K562 (cell line): ENCODE results near the gene NFATC1. TPM values are rescaled to one million over a fixed set of nuclear protein-coding genes. Genes with fewer than 3 reads are reported as not detected.

Experiments
- ATAC-seq: fragments of 200-7000 bp; cut with Tn5 transposase; 3 replicates; pipeline ENCODE4 v1.9.1; 2020; ENCODE audit warnings: moderate library complexity
- BruUV-seq: library from RNA; stranded (reverse); fragments of 400-500 nt; replicated peaks from 2 replicates; lab custom pipeline; 2021; lab: Mats Ljungman, UMichigan
- CTCF ChIA-PET: fragments of 300-600 bp; formaldehyde crosslinking; extraction: SDS; loops from one replicate; lab custom pipeline; 2021; ENCODE audit warnings: low intra/inter-chr PET ratio; lab: Yijun Ruan, JAX
- POLR2A ChIA-PET: fragments of 300-600, 350-650 bp; sonication (Branson Sonifier 250); formaldehyde crosslinking; extraction: SDS; loops from one replicate; lab custom pipeline; 2021; ENCODE audit warnings: antibody characterized with exemption, inconsistent platforms; lab: Yijun Ruan, JAX
- DNase-seq, 4 experiments: peaks; one replicate each; pipeline versions ENCODE4 v3.0.0 to v3.0.0-alpha.2; 2011 to 2018; ENCODE audit warnings: low spot score in 3 of 4, mixed read lengths in 3 of 4; ENCODE audit errors: extremely low read depth in 1 of 4
- FAIRE-seq: peaks from 2 replicates; lab custom pipeline; 2011; peaks lifted over from hg19 to GRCh38; lab: Jason Lieb, UNC
- H2AFZ ChIP-seq: 2 replicates; pipeline ENCODE4 v1.6.0; 2011; ENCODE audit warnings: low read depth, low read length, control low read depth, inconsistent platforms
- H3K27ac ChIP-seq: fragments of 200-600 bp; 3 replicates; pipeline ENCODE4 v1.8.0; 2011; ENCODE audit warnings: low read depth, mild to moderate bottlenecking, control low read depth, inconsistent platforms, low read length, moderate library complexity, mixed read lengths; ENCODE audit errors: extremely low read depth
- H3K27me3 ChIP-seq, 2 experiments: fragments of 300-600 bp in 1 of 2; 2 replicates in 1 of 2; 3 replicates in 1 of 2; pipeline versions ENCODE4 v1.6.0 to v1.8.0; 2011; ENCODE audit warnings: inconsistent platforms in 2 of 2, low read length in 2 of 2, mild to moderate bottlenecking in 1 of 2, mixed read lengths in 1 of 2, moderate library complexity in 1 of 2; ENCODE audit not compliant: control insufficient read depth in 2 of 2, insufficient read depth in 2 of 2
- H3K36me3 ChIP-seq: fragments of 300-600 bp; 3 replicates; pipeline ENCODE4 v1.8.0; 2011; ENCODE audit warnings: mild to moderate bottlenecking, low read length, inconsistent platforms; ENCODE audit not compliant: control insufficient read depth, insufficient read depth
- H3K4me1 ChIP-seq, 2 experiments: fragments of 200-600 bp in 1 of 2; replicated peaks in 1 of 2; 2 replicates in 1 of 2; 3 replicates in 1 of 2; pipeline versions ENCODE4 v1.5.1 to v1.8.0; 2011; ENCODE audit warnings: inconsistent platforms in 2 of 2, low read length in 2 of 2, mild to moderate bottlenecking in 1 of 2, mixed read lengths in 1 of 2, moderate library complexity in 1 of 2; ENCODE audit not compliant: control insufficient read depth in 2 of 2, insufficient read depth in 2 of 2
- H3K4me2 ChIP-seq: 2 replicates; pipeline ENCODE4 v1.6.1; 2011; ENCODE audit warnings: low read length, control low read depth, inconsistent platforms, mixed read lengths; ENCODE audit not compliant: insufficient read depth
- H3K4me3 ChIP-seq: fragments of 200-600 bp; sonication (generic), shearing (Covaris generic); 2 replicates; pipeline ENCODE4 v1.5.1; 2016; ENCODE audit warnings: control low read depth, inconsistent platforms
- H3K79me2 ChIP-seq: fragments of 200-600 bp; 3 replicates; pipeline ENCODE4 v1.8.0; 2011; ENCODE audit warnings: low read length, inconsistent platforms; ENCODE audit not compliant: control insufficient read depth, insufficient read depth
- H3K9ac ChIP-seq, 2 experiments: 2 replicates each; pipeline versions ENCODE4 v1.6.0 to v1.6.1; 2011; ENCODE audit warnings: low read depth in 2 of 2, low read length in 2 of 2, control low read depth in 1 of 2, inconsistent platforms in 1 of 2, mild to moderate bottlenecking in 1 of 2, mixed read lengths in 1 of 2; ENCODE audit not compliant: insufficient read depth in 1 of 2
- H3K9me1 ChIP-seq: one replicate; pipeline ENCODE4 v1.6.0; 2011; ENCODE audit warnings: inconsistent platforms, mild to moderate bottlenecking, low read length, moderate library complexity; ENCODE audit not compliant: control insufficient read depth, insufficient read depth
- H3K9me3 ChIP-seq: replicated peaks from 2 replicates; pipeline ENCODE4 v1.5.1; 2011; ENCODE audit warnings: low read depth, low read length, inconsistent platforms; ENCODE audit not compliant: control insufficient read depth, insufficient read depth
- H4K20me1 ChIP-seq: replicated peaks from 2 replicates; pipeline ENCODE4 v1.6.1; 2011; ENCODE audit warnings: low read length, inconsistent platforms, mixed read lengths; ENCODE audit not compliant: control insufficient read depth, insufficient read depth
- BDP1 ChIP-seq: IDR thresholded peaks from 3 replicates; pipeline ENCODE4 v1.6.1; 2011; ENCODE audit not compliant: insufficient read length, insufficient read depth
- CHD4 ChIP-seq: fragments of 200-600 bp; sonication (generic); IDR thresholded peaks from 3 replicates; pipeline ENCODE4 v1.6.1; 2012; ENCODE audit warnings: low read depth, mild to moderate bottlenecking, mixed read lengths, low read length, inconsistent platforms; ENCODE audit not compliant: insufficient read depth, insufficient replicate concordance, poor library complexity, severe bottlenecking
- EGR1 ChIP-seq: fragments of 450-650 bp; conservative IDR thresholded peaks from 2 replicates; pipeline ENCODE4 v1.6.1; 2017; ENCODE audit warnings: mild to moderate bottlenecking
- ERF ChIP-seq: fragments of 450-650 bp; formaldehyde crosslinking; IDR thresholded peaks from 2 replicates; pipeline ENCODE4 v1.4.0; 2020; ENCODE audit warnings: mild to moderate bottlenecking, mixed read lengths
- EWSR1 ChIP-seq: fragments of 450-650 bp; IDR thresholded peaks from 2 replicates; pipeline ENCODE4 v1.6.1; 2018; ENCODE audit warnings: borderline replicate concordance, mild to moderate bottlenecking, low read depth, moderate library complexity; ENCODE audit not compliant: partially characterized antibody
- HCFC1 ChIP-seq: IDR thresholded peaks from 2 replicates; pipeline ENCODE4 v1.6.1; 2012; ENCODE audit warnings: low read depth, low read length, improper control_type of control experiment
- KAT2B ChIP-seq: IDR thresholded peaks from one replicate; pipeline ENCODE4 v1.6.1; 2012; ENCODE audit warnings: low read depth, mild to moderate bottlenecking, control low read depth, inconsistent platforms, low read length, moderate library complexity
- KHSRP ChIP-seq: fragments of 450-650 bp; IDR thresholded peaks from 2 replicates; pipeline ENCODE4 v1.6.1; 2017
- KLF10 ChIP-seq: fragments of 250-450 bp; sonication (Bioruptor Pico); IDR thresholded peaks from 2 replicates; pipeline ENCODE4 v1.6.1; 2021; ENCODE audit warnings: matching md5 sums
- L3MBTL2 ChIP-seq: fragments of 450-650 bp; IDR thresholded peaks from 2 replicates; pipeline ENCODE4 v1.6.1; 2016; ENCODE audit warnings: mild to moderate bottlenecking, moderate library complexity
- MTA2 ChIP-seq: fragments of 450-650 bp; IDR thresholded peaks from 2 replicates; pipeline ENCODE4 v1.6.1; 2016; ENCODE audit warnings: low read depth
- SETDB1 ChIP-seq: IDR thresholded peaks from one replicate; pipeline ENCODE4 v1.6.1; 2012; ENCODE audit warnings: low read length, control low read depth, inconsistent platforms
- SIN3B ChIP-seq: fragments of 450-650 bp; IDR thresholded peaks from 2 replicates; pipeline ENCODE4 v1.6.1; 2017; ENCODE audit warnings: low read depth, mild to moderate bottlenecking, moderate library complexity
- SMARCE1 ChIP-seq: fragments of 450-650 bp; IDR thresholded peaks from 2 replicates; pipeline ENCODE4 v1.7.1; 2016; ENCODE audit warnings: mild to moderate bottlenecking
- TCF15 ChIP-seq: fragments of 250-450 bp; sonication (Bioruptor Pico); IDR thresholded peaks from 2 replicates; pipeline ENCODE4 v1.8.0; 2022; ENCODE audit warnings: moderate library complexity, mild to moderate bottlenecking, inconsistent platforms
- TEAD2 ChIP-seq: fragments of 450-650 bp; IDR thresholded peaks from 2 replicates; pipeline ENCODE4 v1.6.1; 2016; ENCODE audit warnings: missing genetic modification characterization, control low read depth, missing compliant biosample characterization
- WHSC1 ChIP-seq: IDR thresholded peaks from one replicate; pipeline ENCODE4 v1.6.1; 2012; ENCODE audit warnings: low read length, control low read depth, inconsistent platforms
- ZNF121 ChIP-seq: sonication (generic); formaldehyde crosslinking; conservative IDR thresholded peaks from 2 replicates; pipeline ENCODE4 v1.8.0; 2022; ENCODE audit warnings: missing genetic modification reagents
- ZNF212 ChIP-seq: fragments of 450-650 bp; formaldehyde crosslinking; IDR thresholded peaks from 2 replicates; pipeline ENCODE4 v1.4.0; 2020; ENCODE audit warnings: mild to moderate bottlenecking
- ZNF311 ChIP-seq: fragments of 250-450 bp; sonication (Bioruptor Pico); IDR thresholded peaks from 2 replicates; pipeline ENCODE4 v1.4.0; 2020; ENCODE audit warnings: mild to moderate bottlenecking, moderate library complexity
- WGBS: fragments of 100-300 bp; shearing (Covaris generic); methylation state at CpG from one replicate; pipeline ENCODE4 v1.1.6; 2016; ENCODE audit warnings: low coverage, mixed read lengths; ENCODE audit not compliant: insufficient coverage; ENCODE audit errors: missing lambda C conversion rate; 5-methylcytosine and 5-hydroxymethylcytosine counted together
- in situ Hi-C: fragments of 300-500 bp; cut with MboI; formaldehyde crosslinking; loops from 4 replicates; pipeline ENCODE4 v1.15.0; 2018; ENCODE audit warnings: inconsistent platforms, mixed read lengths
- intact Hi-C: fragments of 100-400 bp; cut with micrococcal nuclease; formaldehyde crosslinking; loops from 2 replicates; pipeline ENCODE4 v1.14.2; 2022
- polyA plus RNA-seq, 8 experiments: library from polyadenylated mRNA; depleted of rRNA in 4 of 8; stranded (reverse) in 5 of 8; unstranded in 3 of 8; fragments of >200 nt; fragmentation: Nextera tagmentation in 2 of 8; fragmentation: Illumina TruSeq in 1 of 8; extraction: Ambion mirVana in 2 of 8; extraction: Trizol in 1 of 8; gene quantifications; 2 replicates each; pipeline versions ENCODE4 v1.2.1 to v1.2.3, GENCODE V29; 2011 to 2014; ENCODE audit warnings: inconsistent platforms in 1 of 8, missing spikeins in 1 of 8
- total RNA-seq, 7 experiments: library from RNA; depleted of rRNA in 6 of 7; stranded (reverse); fragments of >200 nt in 6 of 7; fragmentation: Illumina TruSeq in 2 of 7; extraction: Trizol in 2 of 7; gene quantifications; 2 replicates each; pipeline versions ENCODE4 v1.2.1 to v1.2.3, GENCODE V29; 2011 to 2021; ENCODE audit warnings: low replicate concordance in 1 of 7
- TF ChIP-seq, protein P1 (sequence below): sonication (generic); formaldehyde crosslinking; IDR thresholded peaks from 2 replicates; pipeline ENCODE4 v1.8.1; 2023; ENCODE audit warnings: mild to moderate bottlenecking, missing genetic modification reagents

Gene NFATC1
- total and polyA plus RNA-seq, 9 of the 15 experiments (the other 6 are each of a cell fraction or from before 2014, with no cell fraction given): 1.1 to 16.4 (median 2.5) TPM

- TF ChIP-seq EWSR1: no peak
- no peak for TF ChIP-seq CHD4
- no peak for TF ChIP-seq BDP1
- TF ChIP-seq HCFC1: no peak
- no peak for TF ChIP-seq SMARCE1
- TF ChIP-seq ZNF311 (CRISPR knock-in tag): no peak
- TF ChIP-seq SETDB1: no peak
These were observed 64.3 kb downstream of the NFATC1 start (continued) for GRCh38 chr18:79459946-79460480.

- H3K4me3 ChIP-seq: no peak overlapping the region
- ChIA-PET POLR2A (no interaction called here), CTCF (no interaction called here)
- in situ Hi-C loops: no loop called here
- no peak overlapping the region for H3K27ac ChIP-seq
- no peaks in the 10 kb centered on the region for H3K27me3 ChIP-seq
- H3K9me1 ChIP-seq: no peaks in the 10 kb centered on the region
- intact Hi-C loops: no loop called here
- BruUV-seq: no TSS peak
- H2AFZ ChIP-seq: no peak overlapping the region
- H3K4me2 ChIP-seq: no peak overlapping the region
- H4K20me1 ChIP-seq: no peaks in the 10 kb centered on the region
- H3K36me3 ChIP-seq: 0 out of 3 replicates have a peak, but pooled peaks cover 2% of the 10 kb centered on the region
- 73% methylated on average over 11 of the region's 31 CpGs for WGBS
- H3K79me2 ChIP-seq: no peaks in the 10 kb centered on the region
- no peak for DNase-seq
- peaks cover 0 to 26% of the 10 kb centered on the region in 2 experiments; a peak in 2 of 5 replicates for H3K4me1 ChIP-seq
- no peaks in the 10 kb centered on the region for H3K9me3 ChIP-seq
- H3K9ac ChIP-seq: no peak overlapping the region; a peak in 1 of 4 replicates
- ATAC-seq: no peak
- no peak for FAIRE-seq
- TF ChIP-seq KAT2B (no peak), EGR1 (no peak), TEAD2 (tag) (no peak), KLF10 (CRISPR knock-in tag) (no peak), ERF (CRISPR knock-in tag) (no peak), WHSC1 (no peak), L3MBTL2 (no peak), SIN3B (no peak), TCF15 (CRISPR knock-in tag) (no peak), SMARCE1 (no peak), MTA2 (no peak), KHSRP (no peak), ZNF212 (CRISPR knock-in tag) (no peak), ZNF121 (CRISPR knock-in tag) (no peak)
- TF ChIP-seq, protein P1, sequence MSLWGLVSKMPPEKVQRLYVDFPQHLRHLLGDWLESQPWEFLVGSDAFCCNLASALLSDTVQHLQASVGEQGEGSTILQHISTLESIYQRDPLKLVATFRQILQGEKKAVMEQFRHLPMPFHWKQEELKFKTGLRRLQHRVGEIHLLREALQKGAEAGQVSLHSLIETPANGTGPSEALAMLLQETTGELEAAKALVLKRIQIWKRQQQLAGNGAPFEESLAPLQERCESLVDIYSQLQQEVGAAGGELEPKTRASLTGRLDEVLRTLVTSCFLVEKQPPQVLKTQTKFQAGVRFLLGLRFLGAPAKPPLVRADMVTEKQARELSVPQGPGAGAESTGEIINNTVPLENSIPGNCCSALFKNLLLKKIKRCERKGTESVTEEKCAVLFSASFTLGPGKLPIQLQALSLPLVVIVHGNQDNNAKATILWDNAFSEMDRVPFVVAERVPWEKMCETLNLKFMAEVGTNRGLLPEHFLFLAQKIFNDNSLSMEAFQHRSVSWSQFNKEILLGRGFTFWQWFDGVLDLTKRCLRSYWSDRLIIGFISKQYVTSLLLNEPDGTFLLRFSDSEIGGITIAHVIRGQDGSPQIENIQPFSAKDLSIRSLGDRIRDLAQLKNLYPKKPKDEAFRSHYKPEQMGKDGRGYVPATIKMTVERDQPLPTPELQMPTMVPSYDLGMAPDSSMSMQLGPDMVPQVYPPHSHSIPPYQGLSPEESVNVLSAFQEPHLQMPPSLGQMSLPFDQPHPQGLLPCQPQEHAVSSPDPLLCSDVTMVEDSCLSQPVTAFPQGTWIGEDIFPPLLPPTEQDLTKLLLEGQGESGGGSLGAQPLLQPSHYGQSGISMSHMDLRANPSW (CRISPR knock-in tag): no peak
These were observed 65.0 kb downstream of the NFATC1 start for GRCh38 chr18:79460481-79461300.
